Bronchial epithelial cell (primary cell): ENCODE measurements around the gene TCF25. TPM values are rescaled to one million over a fixed set of nuclear protein-coding genes. Genes with fewer than 3 reads are reported as not detected.

Source experiments
- DNase-seq: peaks from one replicate; pipeline ENCODE4 v3.0.0-alpha.2; 2010; ENCODE audit warnings: low read depth
- FAIRE-seq: peaks from 2 replicates; lab custom pipeline; 2011; peaks lifted over from hg19 to GRCh38; lab: Jason Lieb, UNC
- H3K27me3 ChIP-seq: 2 replicates; pipeline ENCODE4 v1.5.1; 2011; ENCODE audit warnings: low read length; ENCODE audit not compliant: control insufficient read depth, insufficient read depth
- H3K36me3 ChIP-seq: 2 replicates; pipeline ENCODE4 v1.5.1; 2011; ENCODE audit warnings: low read length; ENCODE audit not compliant: control insufficient read depth, insufficient read depth
- H3K4me3 ChIP-seq: 2 replicates; pipeline ENCODE4 v1.5.1; 2011; ENCODE audit warnings: mild to moderate bottlenecking, low read depth, low read length, control low read depth
- CTCF ChIP-seq: IDR thresholded peaks from 2 replicates; pipeline ENCODE4 v1.5.1; 2011; ENCODE audit warnings: mild to moderate bottlenecking, moderate library complexity, low read length, control low read depth, inconsistent platforms; ENCODE audit not compliant: insufficient read depth, severe bottlenecking
- total RNA-seq: library from RNA; depleted of rRNA; stranded (reverse); fragments of >200 nt; gene quantifications from 2 replicates; pipeline ENCODE4 v1.2.1, GENCODE V29; 2014

Gene TCF25
- total RNA-seq, 1 donor from 2014 or later, result 69.5 TPM

GRCh38 chr16:89837014-89837546 is 36.3 kb upstream of the TCF25 start:
- H3K4me3 ChIP-seq, result peak overlapping the region; percentile 14
- FAIRE-seq (no peak), DNase-seq (no peak)
- no peak for TF ChIP-seq CTCF
- H3K36me3 ChIP-seq, result no peaks in the 10 kb centered on the region
- no peaks in the 10 kb centered on the region for H3K27me3 ChIP-seq

GRCh38 chr16:89841275-89841674 is 32.1 kb upstream of the TCF25 start:
- DNase-seq (no peak), FAIRE-seq (no peak)
- H3K4me3 ChIP-seq, result no peak overlapping the region
- H3K36me3 ChIP-seq, result no peaks in the 10 kb centered on the region
- TF ChIP-seq CTCF, result no peak
- H3K27me3 ChIP-seq, result no peaks in the 10 kb centered on the region

GRCh38 chr16:89842471-89843408 is 30.7 kb upstream of the TCF25 start:
- Histone ChIP-seq H3K4me3 (no peak overlapping the region), H3K36me3 (no peaks in the 10 kb centered on the region), H3K27me3 (no peaks in the 10 kb centered on the region)
- no peak for FAIRE-seq
- no peak for TF ChIP-seq CTCF
- DNase-seq, result no peak

GRCh38 chr16:89843409-89844350 is 29.7 kb upstream of the TCF25 start:
- TF ChIP-seq CTCF, result no peak
- FAIRE-seq, result no peak
- Histone ChIP-seq H3K27me3 (no peaks in the 10 kb centered on the region), H3K4me3 (no peak overlapping the region), H3K36me3 (no peaks in the 10 kb centered on the region)
- DNase-seq, result peak; percentile 16

GRCh38 chr16:89844739-89845339 is 28.6 kb upstream of the TCF25 start:
- TF ChIP-seq CTCF, result no peak
- no peak for DNase-seq
- Histone ChIP-seq H3K4me3 (no peak overlapping the region), H3K27me3 (no peaks in the 10 kb centered on the region), H3K36me3 (no peaks in the 10 kb centered on the region)
- no peak for FAIRE-seq
